Measurements from ENCODE around the gene MANEA. TPM values are rescaled to one million over a fixed set of nuclear protein-coding genes. Genes with fewer than 3 reads are reported as not detected.

The MANEA gene
- total RNA-seq (2013; cell fraction: nucleolus; rRNA removed): 31.8 and 36.2 TPM in 2 replicates
- total RNA-seq (2014; rRNA removed) (9.4 and 13.0 TPM in 2 replicates), total RNA-seq (2014; rRNA removed; fragmentation: Illumina TruSeq; extraction: Trizol) (13.3 and 14.9 TPM in 2 replicates), total RNA-seq (2021) (11.8 and 13.3 TPM in 2 replicates), polyA plus RNA-seq (2011; rRNA removed) (16.4 and 25.8 TPM in 2 replicates), polyA plus RNA-seq (2014; fragmentation: Illumina TruSeq; extraction: Trizol) (11.6 and 14.2 TPM in 2 replicates), polyA plus RNA-seq (2014; fragmentation: Nextera tagmentation; extraction: Ambion mirVana) (1 to 10 TPM; 5.8 to 6.4 TPM), polyA plus RNA-seq (2014; rRNA removed) (5.6 and 6.9 TPM in 2 replicates), polyA plus RNA-seq (2016; fragmentation: Nextera tagmentation; extraction: Ambion mirVana) (10 to 100 TPM; 17.8 to 19.5 TPM), polyA minus RNA-seq (2011; rRNA and poly(A)+ RNA removed) (6.7 and 12.0 TPM in 2 replicates), Bru-seq, nascent RNA (percentile 77 among the genes with signal in this experiment), BruChase-seq, experiment 1, labeled RNA remaining after a 6-hour chase (percentile 78 among the genes with signal in this experiment), BruChase-seq, experiment 2, labeled RNA remaining after a 2-hour chase (percentile 83 among the genes with signal in this experiment)
- 2.8 TPM for polyA plus RNA-seq (2011; ENCODE audit: low read depth)
- polyA plus RNA-seq (2011; cell fraction: cytosol; rRNA removed): 4.2 and 4.7 TPM in 2 replicates
- 5.8 and 7.3 TPM in 2 replicates for polyA plus RNA-seq (2011; cell fraction: nucleus; rRNA removed)
- polyA plus RNA-seq (2012): 5.5 and 9.5 TPM in 2 replicates
- polyA minus RNA-seq (2011; cell fraction: cytosol; rRNA and poly(A)+ RNA removed): 3.6 TPM in 2 replicates
- 5.8 and 9.7 TPM in 2 replicates for polyA minus RNA-seq (2011; cell fraction: nucleus; rRNA and poly(A)+ RNA removed)
- long read RNA-seq, experiment 1, full-length matches to known transcripts: 3 of 3 reads
- long read RNA-seq, experiment 1, partial matches to known transcripts: 0 of 3 reads
- long read RNA-seq, experiment 1, other reads (novel, unspliced or antisense): 0 of 3 reads
- long read RNA-seq, experiment 2, full-length matches to known transcripts: 24 of 43 reads
- long read RNA-seq, experiment 2, partial matches to known transcripts: 5 of 43 reads
- long read RNA-seq, experiment 2, other reads (novel, unspliced or antisense): 14 of 43 reads

- WGBS (ENCODE audit: insufficient coverage, insufficient replicate concordance, low lambda C conversion rate, missing lambda C conversion rate): under 1% methylated on average over 54 of the region's 70 CpGs
- H3K36me3 ChIP-seq (ENCODE audit: control insufficient read depth in 2 of 2, insufficient read depth in 2 of 2, low read length in 1 of 2): no peaks in the 10 kb centered on the region
- in situ Hi-C loops (cut with MboI) (loop anchor here (10.0 kb wide), 1 partner anchor 947 kb away; the partner anchor contains the start of gene UFL1), intact Hi-C loops (cut with micrococcal nuclease; ENCODE audit: unreplicated experiment) (loop anchor here (5.0 kb wide), 2 partner anchors 945 to 1320 kb away; partner anchors contain the start of genes NDUFAF4 and UFL1)
- no peaks in the 10 kb centered on the region for H3K9me3 ChIP-seq (replicated peaks; ENCODE audit: control insufficient read depth, insufficient read depth, low read length)
- peak; percentile 88 for ATAC-seq
- H3K4me2 ChIP-seq (ENCODE audit: control insufficient read depth, insufficient read depth): peak within 1 kb of the TSS; percentile 77
- H2AFZ ChIP-seq (ENCODE audit: control insufficient read depth, low read depth, low read length): peak within 1 kb of the TSS; percentile 83
- H4K20me1 ChIP-seq (ENCODE audit: control insufficient read depth, insufficient read depth): no peaks in the 10 kb centered on the region
- ChIA-PET POLR2A (interaction anchor here (0.7 to 2.2 kb wide), 2 partner anchors 10 to 59 kb away, joined by 3 to 13 read pairs; no protein-coding TSS in a partner anchor), SMC1A (ENCODE audit: uncharacterized antibody, unreplicated experiment) (interaction anchor here (0.7 to 1.3 kb wide), 3 partner anchors 9 to 1074 kb away, joined by 3 to 7 read pairs (median 4); no protein-coding TSS in a partner anchor), RAD21 (ENCODE audit: unreplicated experiment) (interaction anchor here (1.5 to 1.7 kb wide), 2 partner anchors 9 to 11 kb away, joined by 5 to 6 read pairs; no protein-coding TSS in a partner anchor), CTCF (interaction anchor here (1.2 kb wide), 1 partner anchor 9 kb away, joined by 5 read pairs; no protein-coding TSS in a partner anchor)
- peak within 1 kb of the TSS; percentile 92 for H3K4me3 ChIP-seq
- H3K9ac ChIP-seq (ENCODE audit: control insufficient read depth, insufficient read depth, low read length): peak within 1 kb of the TSS; percentile 85
- H3K79me2 ChIP-seq (ENCODE audit: control insufficient read depth, insufficient read depth, low read length): peaks cover 54% of the 10 kb centered on the region
- H3K27me3 ChIP-seq (replicated peaks in 1 of 2; ENCODE audit: control insufficient read depth in 2 of 2, insufficient read depth in 2 of 2, low read length in 1 of 2): no peaks in the 10 kb centered on the region
- peak within 1 kb of the TSS; percentile 93 for H3K27ac ChIP-seq (ENCODE audit: control insufficient read depth, insufficient read depth)
- no peak for FAIRE-seq
- no peaks in the 10 kb centered on the region; the same call in 1 of the 2 replicates for H3K4me1 ChIP-seq (ENCODE audit: control insufficient read depth, insufficient read depth, low read length)
- DNase-seq (ENCODE audit: low read depth, low spot score): peak; percentile 46
- no TSS peak for BruUV-seq (replicated peaks)
- TF ChIP-seq MXI1 (IDR thresholded peaks at IDR 0.05; ENCODE audit: low read depth, low read length) (no peak), CHD1 (IDR thresholded peaks at IDR 0.05; ENCODE audit: low read depth, low read length) (0 out of 2 replicates have a peak, but pooled peaks have one; percentile 33), MTA3 (IDR thresholded peaks at IDR 0.05; ENCODE audit: borderline replicate concordance, low read length) (no peak), POLR2AphosphoS2 (IDR thresholded peaks at IDR 0.05; ENCODE audit: low read depth, low read length) (no peak), RCOR1 (conservative IDR thresholded peaks at IDR 0.05; ENCODE audit: low read depth, low read length) (no peak), PKNOX1 (IDR thresholded peaks at IDR 0.05) (peak; percentile 71), EGR1 (IDR thresholded peaks at IDR 0.05; ENCODE audit: borderline replicate concordance in 1 of 2, low read depth in 2 of 2, low read length in 2 of 2) (peak in 1 of 2 experiments; percentile 14; a peak in 1 of 3 replicates), RUNX3 (IDR thresholded peaks at IDR 0.05; ENCODE audit: low read length) (peak; percentile 36; the same call in 1 of the 2 replicates), POLR2AphosphoS5 (IDR thresholded peaks at IDR 0.05; ENCODE audit: low read length) (peak; percentile 77; the same call in 1 of the 2 replicates), BMI1 (IDR thresholded peaks at IDR 0.05; ENCODE audit: borderline replicate concordance) (no peak), IRF4 (IDR thresholded peaks at IDR 0.05; ENCODE audit: low read depth, low read length) (no peak), RELA (IDR thresholded peaks at IDR 0.05; ENCODE audit: borderline replicate concordance, partially characterized antibody) (no peak), SMC3 (IDR thresholded peaks at IDR 0.05; ENCODE audit: borderline replicate concordance, low read length) (no peak)
- TF ChIP-seq, protein P1, sequence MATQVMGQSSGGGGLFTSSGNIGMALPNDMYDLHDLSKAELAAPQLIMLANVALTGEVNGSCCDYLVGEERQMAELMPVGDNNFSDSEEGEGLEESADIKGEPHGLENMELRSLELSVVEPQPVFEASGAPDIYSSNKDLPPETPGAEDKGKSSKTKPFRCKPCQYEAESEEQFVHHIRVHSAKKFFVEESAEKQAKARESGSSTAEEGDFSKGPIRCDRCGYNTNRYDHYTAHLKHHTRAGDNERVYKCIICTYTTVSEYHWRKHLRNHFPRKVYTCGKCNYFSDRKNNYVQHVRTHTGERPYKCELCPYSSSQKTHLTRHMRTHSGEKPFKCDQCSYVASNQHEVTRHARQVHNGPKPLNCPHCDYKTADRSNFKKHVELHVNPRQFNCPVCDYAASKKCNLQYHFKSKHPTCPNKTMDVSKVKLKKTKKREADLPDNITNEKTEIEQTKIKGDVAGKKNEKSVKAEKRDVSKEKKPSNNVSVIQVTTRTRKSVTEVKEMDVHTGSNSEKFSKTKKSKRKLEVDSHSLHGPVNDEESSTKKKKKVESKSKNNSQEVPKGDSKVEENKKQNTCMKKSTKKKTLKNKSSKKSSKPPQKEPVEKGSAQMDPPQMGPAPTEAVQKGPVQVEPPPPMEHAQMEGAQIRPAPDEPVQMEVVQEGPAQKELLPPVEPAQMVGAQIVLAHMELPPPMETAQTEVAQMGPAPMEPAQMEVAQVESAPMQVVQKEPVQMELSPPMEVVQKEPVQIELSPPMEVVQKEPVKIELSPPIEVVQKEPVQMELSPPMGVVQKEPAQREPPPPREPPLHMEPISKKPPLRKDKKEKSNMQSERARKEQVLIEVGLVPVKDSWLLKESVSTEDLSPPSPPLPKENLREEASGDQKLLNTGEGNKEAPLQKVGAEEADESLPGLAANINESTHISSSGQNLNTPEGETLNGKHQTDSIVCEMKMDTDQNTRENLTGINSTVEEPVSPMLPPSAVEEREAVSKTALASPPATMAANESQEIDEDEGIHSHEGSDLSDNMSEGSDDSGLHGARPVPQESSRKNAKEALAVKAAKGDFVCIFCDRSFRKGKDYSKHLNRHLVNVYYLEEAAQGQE (IDR thresholded peaks at IDR 0.05; ENCODE audit: low read depth, low read length): no peak
These were observed at the start of gene MANEA for GRCh38 chr6:95577304-95578105. TSS of gene MANEA (plus strand) at chr6:95577535. CDS start at chr6:95586440, 8,905 bp downstream.
